ENCODE data around the gene TPST2.

DNA sequence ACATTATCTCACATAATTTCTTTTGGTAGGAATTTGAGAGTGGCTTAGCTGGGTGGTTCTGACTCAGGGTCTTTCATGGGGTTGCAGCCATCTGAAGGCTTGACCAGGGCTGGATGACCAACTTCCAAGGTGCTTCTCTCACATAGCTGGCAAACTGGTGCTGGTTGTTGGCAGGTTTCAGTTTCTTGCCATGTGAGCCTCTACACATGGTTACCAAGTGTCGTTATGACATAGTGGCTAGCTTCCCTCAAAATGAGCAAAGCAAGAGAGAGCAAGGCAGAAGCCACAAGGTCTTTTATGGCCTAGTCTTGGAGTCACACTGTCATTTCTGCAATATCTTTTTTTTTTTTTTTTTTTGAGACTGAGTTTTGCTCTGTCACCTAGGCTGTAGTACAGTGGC, 73.4 kb downstream of the TPST2 start:
- TF ChIP-seq, protein P1, sequence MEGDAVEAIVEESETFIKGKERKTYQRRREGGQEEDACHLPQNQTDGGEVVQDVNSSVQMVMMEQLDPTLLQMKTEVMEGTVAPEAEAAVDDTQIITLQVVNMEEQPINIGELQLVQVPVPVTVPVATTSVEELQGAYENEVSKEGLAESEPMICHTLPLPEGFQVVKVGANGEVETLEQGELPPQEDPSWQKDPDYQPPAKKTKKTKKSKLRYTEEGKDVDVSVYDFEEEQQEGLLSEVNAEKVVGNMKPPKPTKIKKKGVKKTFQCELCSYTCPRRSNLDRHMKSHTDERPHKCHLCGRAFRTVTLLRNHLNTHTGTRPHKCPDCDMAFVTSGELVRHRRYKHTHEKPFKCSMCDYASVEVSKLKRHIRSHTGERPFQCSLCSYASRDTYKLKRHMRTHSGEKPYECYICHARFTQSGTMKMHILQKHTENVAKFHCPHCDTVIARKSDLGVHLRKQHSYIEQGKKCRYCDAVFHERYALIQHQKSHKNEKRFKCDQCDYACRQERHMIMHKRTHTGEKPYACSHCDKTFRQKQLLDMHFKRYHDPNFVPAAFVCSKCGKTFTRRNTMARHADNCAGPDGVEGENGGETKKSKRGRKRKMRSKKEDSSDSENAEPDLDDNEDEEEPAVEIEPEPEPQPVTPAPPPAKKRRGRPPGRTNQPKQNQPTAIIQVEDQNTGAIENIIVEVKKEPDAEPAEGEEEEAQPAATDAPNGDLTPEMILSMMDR (IDR thresholded peaks at IDR 0.05 in 4 of 5, conservative IDR thresholded peaks at IDR 0.05 in 1 of 5): no peak
- TF ChIP-seq POLR2A (IDR thresholded peaks at IDR 0.05): no peak
